Measurements from ENCODE around the gene WASF3.

Gene WASF3

GRCh38 chr13:26544707-26545106 is 12.8 kb upstream of the WASF3 start:
- no peak for DNase-seq (ENCODE audit: low read depth in 2 of 2)

GRCh38 chr13:26548205-26548765 is 9.2 kb upstream of the WASF3 start:
- no peak for DNase-seq (ENCODE audit: low read depth in 2 of 2)

- DNase-seq (ENCODE audit: low read depth in 2 of 2): no peak
Measured at GRCh38 chr13:26549713-26550112, 7.8 kb upstream of the WASF3 start.

- no peak for DNase-seq (ENCODE audit: low read depth in 2 of 2)
Measured at GRCh38 chr13:26551255-26551860, 6.1 kb upstream of the WASF3 start.

- DNase-seq (ENCODE audit: low read depth in 2 of 2): no peak
Measured at GRCh38 chr13:26555413-26555812, 2.1 kb upstream of the WASF3 start.

- no peak for DNase-seq (ENCODE audit: low read depth in 2 of 2)
Measured at GRCh38 chr13:26557051-26557392, 461 bp upstream of the WASF3 start.

GRCh38 chr13:26558074-26558805 is 757 bp downstream of the WASF3 start:
- no peak for DNase-seq (ENCODE audit: low read depth in 2 of 2)

- no peak for DNase-seq (ENCODE audit: low read depth in 2 of 2)
Measured at GRCh38 chr13:26558987-26559386, 1.5 kb downstream of the WASF3 start.

- DNase-seq (ENCODE audit: low read depth in 2 of 2): no peak
Measured at GRCh38 chr13:26560456-26560855, 3.0 kb downstream of the WASF3 start.

- no peak for DNase-seq (ENCODE audit: low read depth in 2 of 2)
Measured at GRCh38 chr13:26561067-26561466, 3.6 kb downstream of the WASF3 start.

GRCh38 chr13:26561651-26562511 is 4.4 kb downstream of the WASF3 start:
- no peak for DNase-seq (ENCODE audit: low read depth in 2 of 2)

- DNase-seq (ENCODE audit: low read depth in 2 of 2): no peak
Measured at GRCh38 chr13:26562512-26562890, 5.0 kb downstream of the WASF3 start.

GRCh38 chr13:26563713-26564112 is 6.2 kb downstream of the WASF3 start:
- no peak for DNase-seq (ENCODE audit: low read depth in 2 of 2)

GRCh38 chr13:26568132-26568815 is 10.8 kb downstream of the WASF3 start:
- no peak for DNase-seq (ENCODE audit: low read depth in 2 of 2)

GRCh38 chr13:26571518-26571917 is 14.0 kb downstream of the WASF3 start:
- no peak for DNase-seq (ENCODE audit: low read depth in 2 of 2)

GRCh38 chr13:26575244-26575643 is 17.8 kb downstream of the WASF3 start:
- DNase-seq (ENCODE audit: low read depth in 2 of 2): no peak

- no peak for DNase-seq (ENCODE audit: low read depth in 2 of 2)
Measured at GRCh38 chr13:26579580-26579979, 22.1 kb downstream of the WASF3 start.

GRCh38 chr13:26583662-26584061 is 26.2 kb downstream of the WASF3 start:
- no peak for DNase-seq (ENCODE audit: low read depth in 2 of 2)

GRCh38 chr13:26584713-26585112 is 27.2 kb downstream of the WASF3 start:
- no peak for DNase-seq (ENCODE audit: low read depth in 2 of 2)

- DNase-seq (ENCODE audit: low read depth in 2 of 2): no peak
Measured at GRCh38 chr13:26585136-26585535, 27.7 kb downstream of the WASF3 start.

- DNase-seq (ENCODE audit: low read depth in 2 of 2): no peak
Measured at GRCh38 chr13:26587251-26587650, 29.8 kb downstream of the WASF3 start.

- no peak for DNase-seq (ENCODE audit: low read depth in 2 of 2)
Measured at GRCh38 chr13:26589226-26589625, 31.7 kb downstream of the WASF3 start.
